GM19463 (cell line): ENCODE data around the gene SRSF10.

ENCODE experiments used
- ATAC-seq: cut with Tn5 transposase; IDR thresholded peaks from one replicate; pipeline ENCODE4 v1.9.1; 2021; ENCODE audit warnings: mild to moderate bottlenecking, moderate library complexity; ENCODE audit not compliant: unreplicated experiment

Gene SRSF10

GRCh38 chr1:23914921-23915320, 65.2 kb downstream of the SRSF10 start:
- no peak for ATAC-seq
